IPS-NIHi7 (cell line): Measurements from ENCODE around the gene MICALL1.
A peak's percentile ranks its signal among the peaks of the same experiment; 100 is the strongest.

Source experiments
- DNase-seq: peaks from one replicate; pipeline ENCODE4 v3.0.0; 2012; ENCODE audit warnings: mixed read lengths; ENCODE audit errors: extremely low spot score

Gene MICALL1

DNA sequence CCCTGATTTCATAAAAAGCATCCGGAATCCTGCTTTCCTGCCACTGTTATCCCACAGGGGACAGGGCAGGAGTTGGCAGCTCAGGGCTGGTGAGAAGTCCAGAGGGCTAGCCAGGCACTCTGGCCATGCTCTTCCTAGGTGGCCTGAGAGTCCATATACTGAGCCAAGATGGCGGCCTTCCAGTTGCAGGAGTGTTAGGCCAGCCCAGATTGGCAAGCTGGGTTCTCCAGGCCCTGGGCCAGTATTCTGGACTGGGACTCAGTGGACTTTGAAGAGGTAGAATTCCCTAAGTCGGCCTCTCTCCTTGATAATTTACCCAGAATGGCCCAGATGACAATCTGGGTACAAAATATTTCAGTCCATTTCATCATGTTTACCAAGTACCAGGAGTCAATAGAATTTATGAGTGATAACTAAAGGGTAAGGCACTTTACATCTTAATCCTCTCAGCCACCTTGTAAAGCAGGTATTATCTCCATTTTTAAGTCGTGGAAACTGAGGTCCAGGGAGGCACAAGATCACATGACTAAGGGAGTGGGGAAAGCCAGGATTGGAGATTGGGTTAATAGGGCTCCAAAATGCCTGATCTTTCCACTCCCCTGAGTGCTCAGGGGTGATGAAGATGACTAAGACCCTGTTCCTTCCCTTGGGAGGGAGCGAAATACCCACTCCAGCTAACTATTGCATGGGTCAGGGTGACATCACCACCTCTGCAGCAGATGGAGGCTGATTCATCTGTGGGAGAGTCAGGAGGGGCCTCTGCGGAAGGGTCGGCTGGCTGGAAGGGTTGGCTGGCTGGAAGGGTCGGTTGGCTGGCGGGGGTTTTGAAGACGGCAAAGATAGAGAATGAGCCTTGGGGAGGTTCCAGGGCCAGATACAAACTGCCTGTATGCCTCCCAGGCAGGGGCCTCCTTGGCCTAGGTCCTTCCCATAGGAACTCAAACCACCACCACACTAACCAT is 1.2 kb upstream of the MICALL1 start:
- peak; percentile 61 for DNase-seq

DNA sequence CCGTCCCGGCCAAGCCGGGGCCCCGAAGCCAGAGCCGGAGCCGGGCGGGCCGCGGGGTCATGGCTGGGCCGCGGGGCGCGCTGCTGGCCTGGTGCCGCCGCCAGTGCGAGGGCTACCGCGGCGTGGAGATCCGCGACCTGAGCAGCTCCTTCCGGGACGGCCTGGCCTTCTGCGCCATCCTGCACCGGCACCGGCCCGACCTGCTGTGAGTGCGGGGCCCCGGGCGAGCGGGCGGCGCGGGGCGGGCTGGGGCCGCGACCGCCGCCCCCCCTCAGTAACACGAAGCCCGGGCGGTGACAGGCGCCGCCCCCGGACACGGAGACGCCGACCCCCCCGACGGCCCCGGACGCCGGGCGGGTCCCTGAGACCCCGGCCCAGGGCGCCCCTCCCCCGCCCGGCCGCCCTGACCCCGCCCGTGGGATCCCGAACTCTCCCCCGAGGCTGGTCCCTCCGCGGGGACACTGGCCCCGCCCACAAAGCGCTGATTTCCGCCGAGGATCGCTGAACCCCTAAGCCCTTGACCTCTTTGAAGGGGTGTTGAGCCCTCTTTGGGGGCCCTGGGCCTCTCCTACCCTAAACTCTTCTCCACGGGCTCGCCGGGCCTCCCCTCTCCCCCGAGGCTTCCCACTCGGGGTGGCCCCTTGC is 389 bp downstream of the MICALL1 start:
- DNase-seq, result no peak

DNA sequence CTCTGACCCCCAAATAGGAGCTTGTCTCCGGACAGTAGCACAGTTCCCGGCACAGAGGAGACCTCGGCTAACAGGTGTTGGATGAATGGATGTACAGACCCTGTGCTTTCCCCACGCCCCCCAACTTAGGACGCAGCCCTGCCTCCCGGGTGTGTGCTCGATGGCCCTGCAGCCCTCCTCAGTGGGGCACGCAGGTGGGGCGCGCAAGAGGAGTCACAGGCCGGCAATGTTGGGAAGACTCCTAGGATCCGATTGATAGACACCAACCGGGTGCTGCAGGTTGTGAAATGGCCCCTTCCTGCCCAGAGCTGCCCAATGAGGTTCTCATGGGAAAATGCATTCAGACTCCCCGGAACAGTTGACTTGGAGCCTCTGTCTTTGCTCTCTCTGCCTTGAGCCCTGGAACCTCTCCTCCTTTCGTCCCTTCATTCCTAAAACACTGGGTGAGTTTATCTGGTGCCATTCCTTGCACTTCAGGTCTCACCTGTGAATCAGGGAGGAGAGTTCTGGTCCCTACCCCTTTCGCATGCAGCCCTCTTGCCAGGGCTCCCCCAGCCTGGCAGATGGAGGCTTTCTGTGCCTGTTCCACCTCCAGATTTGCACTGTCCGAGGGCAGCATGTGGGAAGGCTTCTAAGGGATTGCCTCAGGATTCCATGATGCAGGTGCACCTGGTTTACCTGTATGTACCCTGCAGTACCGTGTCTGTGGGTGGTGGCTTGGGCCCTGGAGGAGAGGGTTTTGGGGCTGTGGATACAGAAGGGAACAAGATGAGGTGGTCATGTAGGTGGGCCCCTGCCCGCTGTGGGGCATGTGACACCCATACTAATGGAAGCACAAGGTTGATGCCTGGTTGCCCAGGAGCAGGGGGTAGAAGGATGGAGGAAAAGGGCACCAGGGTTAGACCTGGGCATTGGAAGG is 1.2 kb downstream of the MICALL1 start:
- DNase-seq, result no peak

DNA sequence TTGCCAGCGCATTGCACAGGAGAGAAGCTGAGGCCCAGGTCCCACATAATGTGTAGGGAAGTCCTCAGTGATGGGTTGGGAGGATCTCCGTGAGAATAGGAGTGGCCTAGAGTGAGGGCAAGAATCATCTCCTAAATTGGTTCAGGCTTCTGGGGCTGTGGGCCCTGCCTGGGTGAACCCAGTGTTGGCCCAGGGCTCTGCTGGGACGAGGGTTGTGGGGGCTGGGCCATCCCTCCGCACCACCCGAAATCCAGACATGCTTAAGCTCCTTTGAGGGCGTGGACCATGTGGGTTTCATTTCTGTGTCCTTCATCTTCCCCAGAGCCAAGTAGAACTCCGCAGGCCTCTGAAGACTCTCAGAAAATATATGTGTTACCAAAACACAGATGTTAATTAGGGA is 3.7 kb downstream of the MICALL1 start:
- no peak for DNase-seq

DNA sequence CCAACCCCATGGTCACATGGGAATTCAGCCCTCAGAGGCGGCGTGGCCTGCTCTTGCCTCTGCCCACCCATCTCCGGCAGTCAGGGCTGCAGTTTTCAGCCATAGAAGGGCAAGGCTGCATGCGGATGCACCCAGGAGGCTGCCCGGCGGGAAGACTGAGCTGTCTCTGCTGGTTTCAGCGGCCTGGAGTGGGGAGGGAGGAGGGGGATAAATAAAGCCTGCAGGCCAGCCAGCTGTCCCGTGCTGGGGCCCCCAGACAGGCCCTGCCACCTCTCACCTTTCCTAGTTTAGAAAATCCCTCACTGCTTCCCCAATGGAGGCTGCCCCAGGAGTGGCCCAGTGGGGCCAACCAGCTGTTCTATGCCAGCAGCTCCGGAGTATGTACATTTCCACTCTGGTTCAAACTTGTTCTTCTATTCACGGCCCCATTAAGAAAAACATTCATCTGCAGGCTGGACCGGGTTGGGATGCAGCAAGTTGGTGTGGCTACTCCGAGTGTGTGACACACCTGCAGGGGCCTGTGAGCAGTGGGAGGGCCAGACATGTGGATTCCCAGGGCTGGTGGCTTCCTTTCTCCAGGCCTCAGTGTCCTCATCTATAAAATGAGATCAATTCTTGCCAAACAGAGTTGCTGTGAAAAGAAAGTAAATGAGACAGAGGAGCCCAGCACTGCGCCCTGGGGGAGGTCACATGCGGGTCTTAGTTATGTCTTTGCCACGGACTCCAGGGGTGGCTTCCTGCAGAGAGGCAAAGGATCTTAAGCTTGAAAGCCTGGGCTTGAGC is 5.0 kb downstream of the MICALL1 start:
- DNase-seq, result no peak

DNA sequence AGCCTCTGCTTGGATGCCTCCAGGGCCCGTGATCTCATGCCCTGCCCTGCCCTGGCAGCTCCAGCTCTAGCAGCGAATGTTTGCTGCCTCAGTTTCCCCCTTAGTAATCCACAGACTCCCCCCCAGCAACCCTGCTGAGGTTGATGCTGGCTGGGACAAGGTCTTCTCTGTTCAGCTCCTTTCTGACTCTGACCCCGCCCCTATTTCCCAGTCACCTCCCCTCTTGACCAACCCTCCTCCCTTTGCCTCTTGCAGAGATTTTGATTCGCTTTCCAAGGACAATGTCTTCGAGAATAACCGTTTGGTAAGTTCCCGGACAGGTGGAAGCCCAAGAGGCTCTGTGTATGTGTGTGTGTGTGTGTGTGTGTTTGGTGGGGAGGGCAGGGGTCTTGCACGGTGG is 5.6 kb downstream of the MICALL1 start:
- peak; percentile 51 for DNase-seq

DNA sequence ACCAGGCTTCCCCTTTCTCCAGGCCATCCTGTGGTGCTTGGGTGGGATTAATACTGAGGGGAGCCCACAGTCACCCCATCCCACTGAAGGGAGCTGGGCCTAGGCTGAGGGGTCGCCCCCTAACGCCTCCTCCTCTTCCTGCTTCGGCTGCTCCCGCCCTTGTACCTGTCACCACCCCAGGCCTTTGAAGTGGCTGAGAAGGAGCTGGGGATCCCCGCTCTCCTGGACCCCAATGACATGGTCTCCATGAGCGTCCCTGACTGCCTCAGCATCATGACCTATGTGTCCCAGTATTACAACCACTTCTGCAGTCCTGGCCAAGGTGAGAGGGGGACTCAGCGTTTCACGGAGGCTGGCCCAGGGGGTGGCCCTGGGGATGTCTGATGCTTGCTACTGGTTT is 6.1 kb downstream of the MICALL1 start:
- DNase-seq, result no peak

DNA sequence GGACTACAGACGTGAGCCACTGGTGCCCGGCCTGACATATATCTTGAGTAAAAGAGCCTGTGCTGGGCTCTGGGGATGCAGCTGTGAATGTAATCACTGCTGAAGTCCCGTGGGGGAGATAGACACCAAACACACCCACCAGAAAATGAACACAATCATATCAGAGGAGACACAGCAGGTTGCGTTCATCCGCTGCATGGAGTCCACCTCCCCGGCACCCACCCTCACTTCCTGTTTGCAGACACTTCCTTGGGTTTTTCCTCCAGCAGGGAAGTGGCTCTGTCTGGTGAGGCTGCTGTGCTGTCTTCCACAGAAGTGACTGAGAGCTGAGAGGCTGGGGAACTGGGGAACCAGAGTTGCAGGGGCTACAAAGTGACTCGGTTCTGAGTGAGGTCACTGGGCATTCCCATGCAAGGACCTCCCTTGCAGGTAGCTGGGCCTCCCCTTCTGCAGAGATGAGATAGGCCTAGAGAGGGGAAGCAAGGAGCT is 7.2 kb downstream of the MICALL1 start:
- DNase-seq, result no peak

DNA sequence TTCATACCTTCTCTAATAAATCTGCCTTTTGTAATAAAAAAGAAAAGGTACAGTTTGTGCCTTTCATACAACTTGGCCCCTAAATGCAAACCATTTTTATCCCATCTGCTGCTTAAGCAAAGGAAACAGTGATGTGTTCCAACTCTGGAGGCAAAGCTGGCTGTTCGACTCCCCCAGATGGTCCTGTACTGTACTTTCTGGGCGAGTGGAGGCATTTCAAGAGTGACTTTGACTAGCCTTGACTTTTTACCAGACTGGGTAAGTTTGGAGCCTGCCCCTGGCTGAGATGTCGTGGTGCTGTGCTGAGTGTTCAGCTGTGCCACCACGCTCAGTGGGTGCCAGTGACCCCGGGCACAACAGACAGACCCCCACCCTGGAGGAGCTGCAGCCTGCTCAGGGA is 10.2 kb downstream of the MICALL1 start:
- DNase-seq, result no peak

DNA sequence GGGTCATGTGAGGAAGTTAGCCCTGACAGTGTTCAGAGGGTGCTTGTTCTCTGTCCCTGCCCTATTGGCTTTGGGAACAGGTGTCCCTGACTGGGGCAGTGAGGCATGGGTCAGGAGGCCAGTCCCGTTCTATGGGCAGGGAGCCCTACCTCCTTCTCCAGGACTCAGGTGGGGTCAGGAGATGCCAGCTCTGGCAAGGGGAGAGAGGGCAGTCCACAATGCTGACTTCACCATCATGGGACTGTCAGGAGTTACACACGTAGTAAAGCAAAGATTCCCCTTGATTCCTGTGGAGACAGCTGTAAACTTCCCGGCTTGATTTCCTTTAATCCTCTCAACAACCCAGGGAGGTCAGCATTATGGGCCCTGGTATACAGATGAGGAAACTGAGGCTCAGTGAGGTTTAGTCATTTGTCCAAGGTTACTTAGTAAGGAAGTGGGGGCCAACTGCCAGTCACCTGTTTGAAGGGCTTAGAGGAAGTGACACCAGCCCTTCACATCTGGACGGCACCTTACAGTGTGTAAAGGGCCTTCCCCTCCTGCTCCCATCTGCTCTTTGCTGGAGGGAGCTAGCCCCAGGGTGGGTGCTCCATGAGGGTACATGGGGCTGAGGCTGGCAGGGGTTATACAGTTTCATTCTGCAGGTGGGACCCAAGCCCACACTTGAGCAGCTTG is 11.9 kb downstream of the MICALL1 start:
- DNase-seq, result no peak

DNA sequence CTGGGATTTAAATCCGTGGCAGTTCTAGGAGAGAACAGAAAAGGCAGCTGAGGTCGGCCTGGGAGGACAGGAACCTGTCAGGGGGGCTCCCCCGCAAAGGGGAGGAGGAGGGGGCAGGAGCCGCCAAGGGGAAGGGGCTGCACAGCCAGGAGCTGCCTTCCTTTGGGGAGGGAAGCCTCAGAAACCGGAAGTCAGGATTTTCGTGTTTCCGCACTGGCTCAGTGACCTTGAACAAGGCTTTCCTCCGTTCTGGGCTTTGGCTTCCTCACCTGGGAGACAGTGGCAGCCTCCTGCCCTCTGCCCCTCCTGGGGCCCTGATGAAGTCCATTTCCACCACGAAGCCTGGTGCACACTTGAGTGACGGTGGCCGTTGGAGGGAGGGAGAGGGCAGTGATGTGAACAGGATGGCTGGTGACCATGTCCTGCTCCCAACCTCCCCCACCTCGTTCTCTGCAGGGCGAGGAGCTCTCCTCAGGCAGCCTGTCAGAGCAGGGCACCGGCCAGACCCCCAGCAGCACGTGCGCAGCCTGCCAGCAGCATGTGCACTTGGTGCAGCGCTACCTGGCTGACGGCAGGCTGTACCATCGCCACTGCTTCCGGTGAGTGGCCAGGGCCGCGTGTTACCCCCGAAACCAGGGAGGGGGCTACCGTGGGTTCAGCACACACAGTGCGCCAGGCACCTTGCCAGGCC is 12.6 kb downstream of the MICALL1 start:
- DNase-seq, result no peak

DNA sequence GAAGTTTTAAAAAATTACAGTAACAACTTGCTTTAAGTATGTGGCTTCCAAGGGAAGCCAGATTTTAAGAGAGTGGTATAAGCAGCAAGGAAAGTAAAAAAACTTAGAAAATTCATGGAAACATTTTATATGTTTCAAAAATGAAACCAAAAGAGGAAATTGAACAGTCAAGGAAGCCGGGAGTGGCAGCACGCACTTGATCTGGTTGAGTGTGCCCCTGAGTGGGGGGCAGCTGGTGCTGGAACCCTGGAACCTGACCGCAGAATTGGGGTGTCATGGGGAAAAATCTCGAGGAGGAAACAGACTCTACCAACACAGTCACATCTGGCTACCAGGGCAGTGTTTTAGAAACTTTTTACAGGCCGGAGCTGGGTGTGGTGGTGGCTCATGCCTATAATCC is 14.0 kb downstream of the MICALL1 start:
- no peak for DNase-seq

DNA sequence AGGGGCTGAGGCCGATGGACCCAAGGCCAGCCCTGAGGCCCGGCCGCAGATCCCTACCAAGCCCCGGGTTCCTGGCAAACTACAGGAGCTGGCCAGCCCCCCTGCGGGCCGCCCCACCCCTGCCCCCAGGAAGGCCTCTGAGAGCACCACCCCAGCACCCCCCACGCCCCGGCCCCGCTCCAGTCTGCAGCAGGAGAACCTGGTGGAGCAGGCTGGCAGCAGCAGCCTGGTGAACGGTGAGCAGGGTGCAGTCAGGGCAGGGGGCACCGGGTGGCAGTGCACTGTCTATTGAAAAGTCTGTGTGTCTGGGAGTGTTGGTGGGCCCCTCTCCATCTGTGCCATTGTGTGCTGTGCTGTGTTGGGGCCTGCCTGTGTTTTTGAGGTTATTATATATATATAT is 16.1 kb downstream of the MICALL1 start:
- no peak for DNase-seq

DNA sequence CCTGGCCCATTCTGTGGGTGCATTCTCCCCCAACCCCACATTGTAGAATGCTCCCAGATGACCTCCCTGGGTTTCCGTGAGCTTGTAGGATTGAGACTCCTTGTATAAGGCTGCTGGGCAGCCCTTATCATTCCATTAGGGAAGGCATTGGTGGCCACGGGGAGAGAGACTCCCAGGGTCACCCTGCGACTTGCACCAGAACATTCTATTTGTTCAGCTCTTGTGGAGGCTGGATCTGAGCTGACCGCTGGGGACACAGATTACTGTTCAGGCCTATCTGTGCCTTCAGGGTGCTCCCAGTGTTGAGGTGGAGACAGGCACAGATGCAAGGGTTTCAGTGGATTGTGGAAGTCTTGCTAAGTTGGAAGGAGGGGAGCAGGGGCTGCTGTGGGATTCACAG is 17.8 kb downstream of the MICALL1 start:
- DNase-seq, result no peak

DNA sequence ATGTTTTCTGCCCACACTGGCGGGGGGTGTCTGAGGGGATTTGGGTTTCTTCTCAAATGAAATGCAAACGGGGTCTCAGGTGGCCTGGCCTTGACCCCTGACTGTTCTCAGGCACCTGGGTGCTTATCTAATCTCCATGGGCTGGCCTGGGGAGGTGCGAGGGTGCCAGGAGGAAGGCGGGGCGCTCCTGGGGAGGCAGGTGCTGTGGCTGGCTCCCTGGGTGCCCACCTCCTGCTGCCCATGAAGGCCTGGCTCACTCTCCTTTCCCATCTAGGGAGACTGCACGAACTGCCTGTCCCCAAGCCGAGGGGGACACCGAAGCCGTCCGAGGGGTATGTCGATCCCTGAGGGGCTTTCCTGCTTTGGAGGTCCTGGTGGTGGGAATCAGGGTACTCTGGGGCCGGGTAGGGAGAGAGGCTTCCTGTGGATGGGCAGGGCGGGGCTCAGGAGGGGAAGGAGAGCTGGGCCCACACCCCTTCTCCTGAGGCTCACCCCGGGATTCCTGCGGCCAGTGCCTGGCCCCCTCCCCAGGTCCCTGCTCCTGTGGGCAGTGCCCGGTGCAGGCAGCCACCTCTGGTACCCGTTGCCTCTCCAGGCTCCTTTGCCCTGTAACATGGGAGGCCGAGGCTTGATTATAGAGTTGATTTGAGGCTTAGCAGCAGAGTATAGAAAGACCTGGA is 18.4 kb downstream of the MICALL1 start:
- DNase-seq, result no peak

DNA sequence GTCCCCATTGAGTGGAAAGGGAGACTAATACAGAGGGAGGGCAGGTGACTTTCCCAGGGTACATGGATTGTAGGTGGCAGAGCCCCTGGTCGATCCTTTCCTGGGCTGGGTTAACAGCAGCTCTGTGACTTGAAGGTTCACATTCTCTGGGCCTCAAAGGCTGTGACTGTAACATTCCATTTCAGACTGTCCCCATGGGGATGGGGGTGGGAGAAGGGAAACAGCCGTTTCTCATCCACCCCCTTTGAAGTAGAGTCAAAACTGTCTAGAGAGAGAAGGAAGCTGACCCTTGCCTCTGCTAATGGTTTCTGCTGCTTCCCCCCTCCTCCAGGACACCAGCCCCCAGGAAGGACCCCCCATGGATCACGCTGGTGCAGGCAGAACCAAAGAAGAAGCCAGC is 19.2 kb downstream of the MICALL1 start:
- DNase-seq, result no peak

DNA sequence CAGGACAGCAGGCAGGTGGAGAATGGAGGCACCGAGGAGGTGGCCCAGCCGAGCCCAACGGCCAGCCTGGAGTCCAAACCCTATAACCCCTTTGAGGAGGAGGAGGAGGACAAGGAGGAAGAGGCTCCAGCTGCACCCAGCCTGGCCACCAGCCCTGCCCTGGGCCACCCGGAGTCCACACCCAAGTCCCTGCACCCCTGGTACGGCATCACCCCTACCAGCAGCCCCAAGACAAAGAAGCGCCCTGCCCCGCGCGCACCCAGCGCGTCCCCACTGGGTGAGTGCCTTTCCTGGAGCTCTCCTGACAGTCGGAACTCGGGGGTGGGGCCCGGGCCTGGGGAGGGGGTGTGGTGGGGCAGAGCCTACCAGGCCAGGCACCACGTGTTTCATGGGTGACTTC is 19.7 kb downstream of the MICALL1 start:
- no peak for DNase-seq

DNA sequence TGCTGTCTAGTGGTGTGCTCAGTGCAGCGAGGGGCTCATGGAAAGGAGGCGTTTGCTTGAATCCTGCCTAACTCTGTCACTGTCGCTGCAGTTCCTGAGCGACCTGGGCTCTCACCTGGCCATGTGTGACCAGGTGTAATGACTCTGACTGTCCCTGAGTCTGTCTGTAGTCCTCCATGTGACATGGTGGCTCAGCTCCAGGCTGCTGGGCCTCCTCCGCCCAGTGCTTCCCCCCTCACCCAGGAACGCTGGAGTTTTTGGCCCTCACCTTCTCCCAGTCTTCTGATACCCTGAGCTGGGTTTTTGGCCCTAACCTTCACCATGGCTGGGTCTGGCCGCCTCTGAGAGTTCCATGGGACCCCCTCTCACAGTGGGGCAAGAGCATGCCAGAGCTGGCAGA is 20.3 kb downstream of the MICALL1 start:
- no peak for DNase-seq
